ENCODE results near the gene FRMPD1. TPM values are rescaled to one million over a fixed set of nuclear protein-coding genes. Genes with fewer than 3 reads are reported as not detected.
A peak's percentile ranks its signal among the peaks of the same experiment; 100 is the strongest.
"Not testable (repeated sequence)": the region's sequence is repeated elsewhere in the genome, so short reads cannot be mapped to it uniquely, and the experiment has no call there.

Gene FRMPD1
- not detected for polyA plus RNA-seq (2012; ENCODE audit: low read depth, missing spikeins)

GRCh38 chr9:37650873-37651768 is at the start of gene FRMPD1:
FRMPD1 (plus strand) TSS chr9:37650954; CDS start chr9:37692642, 41,688 bp downstream.
- no peak for TF ChIP-seq POU2F2 (IDR thresholded peaks at IDR 0.05; ENCODE audit: low read depth, low read length)
- no peak for TF ChIP-seq POLR2AphosphoS5 (IDR thresholded peaks at IDR 0.05; ENCODE audit: low read depth, low read length)
- no peak for TF ChIP-seq TAF1 (IDR thresholded peaks at IDR 0.05; ENCODE audit: low read depth, low read length)
- TF ChIP-seq POLR2A (IDR thresholded peaks at IDR 0.05; ENCODE audit: low read depth, low read length): no peak
- no peak for TF ChIP-seq SPI1 (IDR thresholded peaks at IDR 0.05; ENCODE audit: low read depth, low read length)
- no peak for TF ChIP-seq PAX5 (IDR thresholded peaks at IDR 0.05; ENCODE audit: insufficient read depth, low read length, severe bottlenecking)
- FAIRE-seq (peak; percentile 72), DNase-seq (ENCODE audit: insufficient read length, low spot score) (peak; percentile 70)

GRCh38 chr9:37602061-37602460 is 48.7 kb upstream of the FRMPD1 start:
- DNase-seq (ENCODE audit: insufficient read length, low spot score); FAIRE-seq: not testable (repeated sequence)

GRCh38 chr9:37602817-37603216 is 47.9 kb upstream of the FRMPD1 start:
- no peak for TF ChIP-seq POLR2AphosphoS5 (IDR thresholded peaks at IDR 0.05; ENCODE audit: low read depth, low read length)
- TF ChIP-seq POU2F2 (IDR thresholded peaks at IDR 0.05; ENCODE audit: low read depth, low read length): no peak
- no peak for TF ChIP-seq TAF1 (IDR thresholded peaks at IDR 0.05; ENCODE audit: low read depth, low read length)
- TF ChIP-seq SPI1 (IDR thresholded peaks at IDR 0.05; ENCODE audit: low read depth, low read length): no peak
- TF ChIP-seq POLR2A (IDR thresholded peaks at IDR 0.05; ENCODE audit: low read depth, low read length): no peak
- TF ChIP-seq PAX5 (IDR thresholded peaks at IDR 0.05; ENCODE audit: insufficient read depth, low read length, severe bottlenecking): no peak
- no peak for FAIRE-seq
- DNase-seq (ENCODE audit: insufficient read length, low spot score): no peak

- FAIRE-seq (no peak), DNase-seq (ENCODE audit: insufficient read length, low spot score) (no peak)
- no peak for TF ChIP-seq SPI1 (IDR thresholded peaks at IDR 0.05; ENCODE audit: low read depth, low read length)
- no peak for TF ChIP-seq TAF1 (IDR thresholded peaks at IDR 0.05; ENCODE audit: low read depth, low read length)
- TF ChIP-seq POLR2AphosphoS5 (IDR thresholded peaks at IDR 0.05; ENCODE audit: low read depth, low read length): no peak
- no peak for TF ChIP-seq POU2F2 (IDR thresholded peaks at IDR 0.05; ENCODE audit: low read depth, low read length)
- TF ChIP-seq POLR2A (IDR thresholded peaks at IDR 0.05; ENCODE audit: low read depth, low read length): no peak
- no peak for TF ChIP-seq PAX5 (IDR thresholded peaks at IDR 0.05; ENCODE audit: insufficient read depth, low read length, severe bottlenecking)
Observed at GRCh38 chr9:37604296-37604695, 46.5 kb upstream of the FRMPD1 start.

GRCh38 chr9:37608250-37608649 is 42.5 kb upstream of the FRMPD1 start:
- no peak for FAIRE-seq

GRCh38 chr9:37609735-37610397 is 40.9 kb upstream of the FRMPD1 start:
- TF ChIP-seq POLR2AphosphoS5 (IDR thresholded peaks at IDR 0.05; ENCODE audit: low read depth, low read length) (no peak), TAF1 (IDR thresholded peaks at IDR 0.05; ENCODE audit: low read depth, low read length) (no peak), SPI1 (IDR thresholded peaks at IDR 0.05; ENCODE audit: low read depth, low read length) (no peak), POU2F2 (IDR thresholded peaks at IDR 0.05; ENCODE audit: low read depth, low read length) (no peak), POLR2A (IDR thresholded peaks at IDR 0.05; ENCODE audit: low read depth, low read length) (no peak), PAX5 (IDR thresholded peaks at IDR 0.05; ENCODE audit: insufficient read depth, low read length, severe bottlenecking) (no peak)
- DNase-seq (ENCODE audit: insufficient read length, low spot score): no peak
- FAIRE-seq: no peak

More at GRCh38 chr9:37608250-37608649, 42.5 kb upstream of the FRMPD1 start:
- no peak for TF ChIP-seq SPI1 (IDR thresholded peaks at IDR 0.05; ENCODE audit: low read depth, low read length)
- no peak for TF ChIP-seq TAF1 (IDR thresholded peaks at IDR 0.05; ENCODE audit: low read depth, low read length)
- TF ChIP-seq POLR2A (IDR thresholded peaks at IDR 0.05; ENCODE audit: low read depth, low read length): no peak
- no peak for TF ChIP-seq POLR2AphosphoS5 (IDR thresholded peaks at IDR 0.05; ENCODE audit: low read depth, low read length)
- TF ChIP-seq PAX5 (IDR thresholded peaks at IDR 0.05; ENCODE audit: insufficient read depth, low read length, severe bottlenecking): no peak
- TF ChIP-seq POU2F2 (IDR thresholded peaks at IDR 0.05; ENCODE audit: low read depth, low read length): no peak
- no peak for DNase-seq (ENCODE audit: insufficient read length, low spot score)

- DNase-seq (ENCODE audit: insufficient read length, low spot score): no peak
- FAIRE-seq: no peak
- no peak for TF ChIP-seq SPI1 (IDR thresholded peaks at IDR 0.05; ENCODE audit: low read depth, low read length)
- no peak for TF ChIP-seq POLR2A (IDR thresholded peaks at IDR 0.05; ENCODE audit: low read depth, low read length)
- no peak for TF ChIP-seq POU2F2 (IDR thresholded peaks at IDR 0.05; ENCODE audit: low read depth, low read length)
- no peak for TF ChIP-seq TAF1 (IDR thresholded peaks at IDR 0.05; ENCODE audit: low read depth, low read length)
Observed at GRCh38 chr9:37611014-37611413, 39.7 kb upstream of the FRMPD1 start.

GRCh38 chr9:37611961-37612360 is 38.8 kb upstream of the FRMPD1 start:
- no peak for FAIRE-seq
- TF ChIP-seq POLR2AphosphoS5 (IDR thresholded peaks at IDR 0.05; ENCODE audit: low read depth, low read length): no peak
- no peak for TF ChIP-seq PAX5 (IDR thresholded peaks at IDR 0.05; ENCODE audit: insufficient read depth, low read length, severe bottlenecking)
- TF ChIP-seq SPI1 (IDR thresholded peaks at IDR 0.05; ENCODE audit: low read depth, low read length): no peak
- DNase-seq (ENCODE audit: insufficient read length, low spot score): no peak

GRCh38 chr9:37617161-37617560 is 33.6 kb upstream of the FRMPD1 start:
- no peak for FAIRE-seq
- DNase-seq (ENCODE audit: insufficient read length, low spot score): no peak
- TF ChIP-seq POLR2A (IDR thresholded peaks at IDR 0.05; ENCODE audit: low read depth, low read length): no peak
- TF ChIP-seq PAX5 (IDR thresholded peaks at IDR 0.05; ENCODE audit: insufficient read depth, low read length, severe bottlenecking): no peak
- TF ChIP-seq POU2F2 (IDR thresholded peaks at IDR 0.05; ENCODE audit: low read depth, low read length): no peak
- TF ChIP-seq SPI1 (IDR thresholded peaks at IDR 0.05; ENCODE audit: low read depth, low read length): no peak
- TF ChIP-seq POLR2AphosphoS5 (IDR thresholded peaks at IDR 0.05; ENCODE audit: low read depth, low read length): no peak
- TF ChIP-seq TAF1 (IDR thresholded peaks at IDR 0.05; ENCODE audit: low read depth, low read length): no peak
